ENCODE data around the gene RNF10.
"Not testable (repeated sequence)": the region's sequence is repeated elsewhere in the genome, so short reads cannot be mapped to it uniquely, and the experiment has no call there.

DNA sequence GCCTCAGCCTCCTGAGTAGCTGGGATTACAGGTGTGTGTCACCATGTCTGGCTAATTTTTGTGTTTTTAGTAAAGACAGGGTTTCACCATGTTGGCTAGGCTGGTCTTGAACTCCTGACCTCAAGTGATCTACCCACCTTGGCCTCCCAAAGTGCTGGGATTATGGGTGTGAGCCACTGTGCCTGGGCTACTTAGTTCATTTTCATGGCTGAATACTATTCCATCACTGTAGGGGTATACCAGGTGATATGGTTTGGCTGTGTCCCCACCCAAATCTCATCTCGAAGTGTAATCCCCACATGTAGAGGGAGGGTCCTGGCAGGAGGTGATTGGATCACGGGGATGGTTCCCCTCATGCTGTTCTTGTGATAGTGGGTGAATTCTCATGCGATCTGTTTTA, 83.0 kb downstream of the RNF10 start:
- TF ChIP-seq POLR2A (IDR thresholded peaks at IDR 0.05; ENCODE audit: low read length); GATA1 (IDR thresholded peaks at IDR 0.05; ENCODE audit: low read depth, low read length): not testable (repeated sequence)
